ENCODE results near the gene E2F2. TPM values are rescaled to one million over a fixed set of nuclear protein-coding genes. Genes with fewer than 3 reads are reported as not detected.

E2F2 gene
- total and polyA plus RNA-seq, 2 of the 13 experiments (the other 11 are each of a cell fraction or from before 2014, with no cell fraction given): 0.65 to 6.6 TPM

DNA sequence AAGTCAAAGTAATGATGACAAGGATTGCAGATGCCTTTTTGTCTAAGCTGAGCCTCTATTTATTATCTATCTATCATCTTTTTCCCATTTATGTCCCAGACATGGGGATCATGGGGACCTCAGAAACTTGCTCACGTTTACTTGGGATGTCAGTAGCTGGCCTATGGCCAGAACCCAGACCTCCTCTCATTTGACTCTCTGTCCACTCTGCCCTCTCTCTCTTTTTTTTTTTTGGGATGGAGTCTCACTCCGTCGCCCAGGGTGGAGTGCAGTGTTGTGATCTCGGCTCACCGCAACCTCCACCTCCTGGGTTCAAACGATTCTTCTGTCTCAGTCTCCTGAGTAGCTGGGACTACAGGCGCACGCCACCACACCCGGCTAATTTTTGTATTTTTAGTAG lies 32.0 kb upstream of the E2F2 start:
- no peak for DNase-seq (ENCODE audit: low spot score)
- 93% methylated on average over 9 of the region's 9 CpGs for WGBS (ENCODE audit: low lambda C conversion rate)
- BruUV-seq (replicated peaks): TSS peak; percentile 49
- Histone ChIP-seq H3K79me2 (ENCODE audit: insufficient read depth, low read length) (peaks cover 13% of the 10 kb centered on the region), H3K4me1 (ENCODE audit: insufficient read depth, low read length) (peaks cover 79% of the 10 kb centered on the region), H2AFZ (ENCODE audit: low read length) (no peak overlapping the region), H3K4me3 (replicated peaks in 1 of 3; ENCODE audit: insufficient read depth in 1 of 3, low read depth in 2 of 3, low read length in 3 of 3) (no peak overlapping the region), H3K9me3 (ENCODE audit: low read length) (no peaks in the 10 kb centered on the region), H3K36me3 (replicated peaks in 1 of 2; ENCODE audit: control insufficient read depth in 1 of 2, insufficient read depth in 2 of 2, low read length in 2 of 2) (no peaks in the 10 kb centered on the region), H4K20me1 (ENCODE audit: insufficient read depth, low read length) (peaks cover 9% of the 10 kb centered on the region; the same call in 1 of the 2 replicates), H3K27me3 (ENCODE audit: control insufficient read depth in 1 of 2, insufficient read depth in 2 of 2, low read length in 2 of 2) (no peaks in the 10 kb centered on the region; a peak in 1 of 5 replicates), H3K9ac (ENCODE audit: insufficient read depth, low read depth, low read length) (0 out of 2 replicates have a peak overlapping the region, but pooled peaks have one; percentile 35), H3K4me2 (ENCODE audit: low read depth, low read length) (0 out of 2 replicates have a peak overlapping the region, but pooled peaks have one; percentile 62), H3K27ac (ENCODE audit: extremely low read length, insufficient read depth, low read length) (peak overlapping the region; percentile 98)
- ATAC-seq: no peak
- intact Hi-C loops (cut with micrococcal nuclease; ENCODE audit: unreplicated experiment): no loop called here
- in situ Hi-C loops (cut with HindIII; ENCODE audit: extremely low pct_ligation_motif_present, low pct_unique_long_range_greater_than_20kb): no loop called here
- FAIRE-seq: no peak
- ChIA-PET CTCF (ENCODE audit: low intra/inter-chr PET ratio, low total read pairs) (no interaction called here), POLR2A (interaction anchor here (1.3 to 2.8 kb wide), 3 partner anchors 8 to 29 kb away, joined by 3 to 22 read pairs (median 8); no protein-coding TSS in a partner anchor)
- no peak for TF ChIP-seq MXI1 (IDR thresholded peaks at IDR 0.05; ENCODE audit: borderline replicate concordance, low read depth, low read length)
- no peak for TF ChIP-seq PCBP2 (optimal IDR thresholded peaks at IDR 0.05; ENCODE audit: low read depth, low read length, poor library complexity, severe bottlenecking)
- TF ChIP-seq TMF1 (CRISPR knock-in tag; IDR thresholded peaks at IDR 0.05; ENCODE audit: low read depth): no peak
- no peak for TF ChIP-seq ZFP41 (CRISPR knock-in tag; IDR thresholded peaks at IDR 0.05; ENCODE audit: borderline replicate concordance)
- no peak for TF ChIP-seq ZNF652 (CRISPR knock-in tag; IDR thresholded peaks at IDR 0.05; ENCODE audit: borderline replicate concordance, low read depth)
- TF ChIP-seq FOXJ3 (CRISPR knock-in tag; IDR thresholded peaks at IDR 0.05; ENCODE audit: borderline replicate concordance): no peak
- TF ChIP-seq NR2C2 (CRISPR knock-in tag; IDR thresholded peaks at IDR 0.05; ENCODE audit: borderline replicate concordance): no peak
- no peak for TF ChIP-seq ZNF567 (CRISPR knock-in tag; IDR thresholded peaks at IDR 0.05; ENCODE audit: borderline replicate concordance)
- TF ChIP-seq SNAPC5 (CRISPR knock-in tag; IDR thresholded peaks at IDR 0.05; ENCODE audit: borderline replicate concordance): no peak

All from HepG2 (cell line).